GM21619 (cell line): Measurements from ENCODE around the gene MICA.
"Not testable (repeated sequence)": the region's sequence is repeated elsewhere in the genome, so short reads cannot be mapped to it uniquely, and the experiment has no call there.

ENCODE experiments used
- ATAC-seq: cut with Tn5 transposase; IDR thresholded peaks from one replicate; pipeline ENCODE4 v1.9.1; 2021; ENCODE audit not compliant: unreplicated experiment

Gene MICA

GRCh38 chr6:31453259-31453658 is 49.9 kb downstream of the MICA start:
- ATAC-seq, result no peak

DNA sequence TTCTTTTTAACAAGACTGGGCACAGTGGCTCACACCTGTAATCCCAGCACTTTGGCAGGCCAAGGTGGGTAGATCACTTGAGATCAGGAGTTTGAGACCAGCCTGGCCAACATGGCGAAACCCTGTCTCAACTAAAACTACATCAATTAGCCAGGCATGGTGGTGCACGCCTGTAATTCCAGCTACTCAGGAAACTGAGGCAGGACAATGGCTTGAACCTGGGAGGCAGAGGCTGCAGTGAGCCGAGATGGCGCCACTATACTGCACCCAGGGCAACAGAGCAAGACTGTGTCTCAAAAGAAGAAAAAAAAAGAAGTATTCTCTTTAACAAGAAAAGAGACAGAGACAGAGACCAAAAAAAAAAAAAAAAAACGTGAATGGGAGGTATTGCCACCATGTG is 56.5 kb downstream of the MICA start:
- ATAC-seq, result not testable (repeated sequence)

DNA sequence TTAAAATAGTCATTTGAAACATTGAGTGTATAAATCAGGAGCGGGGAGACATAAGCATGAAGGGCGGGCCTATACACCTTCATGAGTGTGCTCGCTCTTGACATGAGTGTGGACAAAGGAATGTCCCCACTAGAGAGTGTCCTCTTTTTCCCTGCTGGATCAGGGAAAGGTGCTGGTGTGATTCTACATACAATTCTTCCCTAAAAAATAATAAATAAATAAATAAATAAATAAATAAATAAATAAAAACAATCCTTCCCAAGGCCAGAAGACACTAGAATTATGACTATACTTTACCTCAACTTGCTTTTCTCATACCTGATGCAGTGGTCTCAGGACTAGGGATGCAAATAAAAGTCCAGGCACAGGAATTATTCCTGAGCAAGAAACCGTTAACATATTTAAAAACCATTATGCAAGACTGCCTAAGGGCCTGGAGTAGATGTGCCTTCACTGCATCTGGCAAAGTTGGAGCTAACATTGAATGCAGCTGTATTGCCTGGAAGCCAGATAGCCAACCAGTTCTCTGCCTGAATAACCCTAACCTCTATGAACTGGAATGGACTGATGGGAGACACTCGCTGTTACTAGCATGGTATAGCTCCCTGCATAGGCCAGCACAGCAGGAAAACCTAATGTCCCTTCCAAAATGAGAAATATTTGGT is 57.1 kb downstream of the MICA start:
- ATAC-seq, result no peak

DNA sequence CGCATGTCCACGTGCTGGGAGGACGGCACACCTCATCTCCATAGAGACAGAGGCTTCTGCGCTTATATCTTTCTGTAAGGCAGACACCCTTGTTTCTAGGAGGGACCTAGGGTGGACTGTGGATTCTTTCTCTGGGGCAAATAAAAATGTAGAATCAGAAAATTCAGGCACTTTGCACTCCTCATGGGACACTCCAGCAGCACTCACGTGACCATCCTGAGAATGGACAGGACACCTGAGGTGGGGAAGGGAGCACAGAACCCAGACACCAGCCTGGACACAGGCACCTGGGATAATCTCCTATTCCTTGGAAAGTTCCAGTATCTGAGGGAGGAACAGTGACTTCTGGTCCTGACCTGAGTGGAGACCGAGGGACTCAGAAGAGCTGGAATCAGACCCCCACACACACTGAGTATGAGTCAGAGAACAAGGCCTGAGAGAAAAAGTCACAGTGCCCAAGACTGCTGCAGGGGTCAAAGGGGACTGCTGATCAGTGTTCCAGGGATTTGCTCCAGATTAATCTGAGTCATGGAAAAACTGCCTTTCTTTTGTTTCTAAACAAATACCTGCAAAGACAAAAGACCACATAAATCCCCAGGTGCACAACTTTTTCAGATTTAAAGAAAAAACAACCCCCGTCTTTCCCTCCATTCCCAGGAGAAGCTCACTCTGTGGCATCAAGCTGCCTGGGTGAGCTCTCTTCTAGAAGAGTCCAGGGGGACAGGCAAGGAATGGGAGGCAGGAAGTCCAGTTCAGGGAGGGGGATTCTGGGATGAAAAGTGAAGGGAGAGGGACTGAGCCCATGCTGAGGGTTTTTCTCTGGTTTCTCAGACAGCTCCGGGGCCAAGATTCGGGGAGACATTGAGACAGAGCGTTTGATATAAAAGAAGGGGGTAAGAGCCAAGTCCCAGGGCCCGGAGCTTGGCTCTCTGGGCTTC is 58.9 kb downstream of the MICA start:
- no peak for ATAC-seq

DNA sequence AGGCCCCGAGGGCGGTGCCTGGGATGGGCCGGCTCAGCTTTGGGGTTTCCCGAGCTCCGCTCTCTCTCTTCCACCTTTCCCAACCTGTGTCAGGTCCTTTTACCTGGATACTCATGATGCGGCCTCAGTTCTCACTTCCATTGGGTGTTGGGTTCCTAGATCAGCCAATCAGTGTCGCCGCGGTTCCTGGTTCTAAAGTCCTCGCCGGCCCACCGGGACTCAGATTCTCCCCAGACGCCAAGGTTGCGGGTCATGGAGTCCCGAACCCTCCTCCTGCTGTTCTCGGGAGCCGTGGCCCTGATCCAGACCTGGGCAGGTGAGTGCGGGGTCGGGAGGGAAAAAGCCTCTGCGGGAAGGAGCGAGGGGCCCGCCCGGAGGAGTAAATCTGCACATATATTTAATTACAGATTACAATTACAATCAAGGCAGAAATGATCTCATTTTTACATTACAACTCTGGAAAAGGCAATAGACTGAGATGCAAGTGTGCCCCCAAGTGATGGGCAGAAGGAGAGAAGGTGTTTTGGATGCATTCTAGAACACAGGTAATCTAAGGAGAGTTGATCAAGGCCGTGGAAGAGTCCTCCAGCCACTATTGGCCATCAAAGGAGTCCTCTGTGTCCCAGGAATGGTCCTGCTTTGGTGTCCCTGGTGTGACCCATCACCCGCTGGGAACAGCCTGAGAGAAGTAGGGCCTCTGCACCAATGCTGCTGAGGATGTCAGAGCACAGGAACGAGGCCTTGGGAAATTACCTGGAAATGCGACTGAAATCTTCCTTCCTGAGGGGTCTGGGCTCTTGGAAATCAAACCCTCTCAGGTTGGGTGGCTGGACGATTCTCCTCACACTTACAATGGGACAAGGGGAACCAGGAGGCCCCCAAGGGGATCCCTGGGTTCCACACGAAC is 59.8 kb downstream of the MICA start:
- ATAC-seq, result peak; percentile 89

DNA sequence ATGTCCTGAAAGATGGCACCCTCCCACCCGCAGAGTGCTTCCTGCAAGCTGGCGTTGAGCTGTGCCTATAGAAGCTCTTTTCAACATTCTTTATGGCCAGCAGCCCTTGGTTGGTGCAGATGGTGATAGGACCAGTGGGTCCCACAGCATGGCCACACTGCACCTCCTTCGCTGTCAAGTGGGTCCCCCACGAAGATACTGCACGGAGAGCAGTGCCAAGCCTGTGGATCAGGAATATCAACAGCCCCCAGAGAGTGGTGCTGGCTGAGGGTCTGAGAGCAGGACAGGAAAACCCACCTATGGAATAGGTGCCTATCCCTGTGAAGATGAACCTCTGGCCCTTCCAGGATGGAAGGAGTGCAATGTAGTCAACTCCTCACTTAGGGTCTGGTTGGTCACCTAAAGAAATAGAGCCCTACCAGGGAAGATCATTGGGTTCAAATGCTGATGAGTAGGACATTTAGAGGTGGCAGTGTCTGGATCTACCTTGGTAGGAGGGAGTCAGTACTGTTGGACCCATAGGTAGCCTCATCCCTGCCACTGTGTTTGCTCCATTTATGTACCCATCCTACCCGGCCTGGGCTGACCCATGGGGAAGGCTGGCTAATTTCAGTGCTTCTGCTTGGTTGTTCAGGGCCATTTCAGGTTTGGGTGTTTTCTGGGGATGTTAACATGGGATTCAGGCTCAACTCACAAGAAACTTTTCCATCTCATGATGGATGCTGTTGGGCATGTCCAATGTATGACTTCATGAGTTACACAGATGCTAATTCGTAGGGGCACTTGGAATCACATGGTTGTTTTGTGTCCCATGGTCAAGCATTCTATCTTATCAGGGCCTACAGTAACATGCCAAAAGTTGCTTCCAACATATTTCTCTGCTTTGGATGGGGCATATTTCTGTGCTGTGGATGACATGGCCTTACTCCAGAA is 61.1 kb downstream of the MICA start:
- ATAC-seq, result no peak
